ENCODE data around the gene GPBP1L1.

The GPBP1L1 gene

DNA sequence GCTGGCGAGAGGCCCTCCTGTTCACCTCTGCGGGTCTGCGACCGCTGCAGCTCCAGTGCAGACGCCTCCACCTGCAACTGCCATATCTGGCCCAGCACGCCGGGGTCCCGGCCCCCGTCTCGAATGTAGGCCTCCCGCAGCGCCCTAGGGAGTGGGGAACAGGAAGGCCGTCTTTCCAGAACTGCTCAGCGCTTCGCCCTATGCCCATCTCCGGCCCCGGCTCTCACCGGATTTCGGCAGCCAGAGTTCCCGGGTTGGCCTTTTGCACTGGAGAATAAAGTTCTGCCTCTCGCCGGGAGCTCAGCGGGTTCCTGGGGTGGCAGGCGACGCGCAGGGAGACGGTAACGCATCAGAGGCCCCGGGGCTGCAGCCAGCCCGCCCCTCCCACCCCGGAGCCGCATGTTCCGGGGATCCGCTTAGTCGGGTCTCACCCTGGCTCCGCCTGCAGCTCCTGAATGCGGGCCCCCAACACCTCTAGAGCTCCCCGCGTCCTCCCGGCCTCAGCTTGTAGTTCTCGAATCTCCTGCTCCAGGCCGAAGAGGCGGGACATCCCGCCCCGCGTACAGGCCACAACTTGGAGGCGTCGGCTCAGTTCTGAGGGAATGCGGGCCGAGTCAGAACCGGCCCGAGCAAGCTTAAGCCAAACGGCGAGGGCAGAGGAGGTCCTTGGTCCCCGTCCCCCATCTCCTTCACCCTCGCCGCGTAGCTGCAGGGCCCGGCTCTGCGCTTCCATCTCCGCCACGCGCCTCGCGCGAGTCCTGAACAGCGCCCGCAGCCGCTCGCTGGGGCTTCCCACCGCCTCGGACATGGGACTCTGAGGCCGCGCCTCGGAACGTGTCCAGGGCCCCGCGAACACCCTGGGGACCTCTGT lies 63.6 kb downstream of the GPBP1L1 start:
- H3K9me3 Mint-ChIP-seq: no peaks in the 10 kb centered on the region

DNA sequence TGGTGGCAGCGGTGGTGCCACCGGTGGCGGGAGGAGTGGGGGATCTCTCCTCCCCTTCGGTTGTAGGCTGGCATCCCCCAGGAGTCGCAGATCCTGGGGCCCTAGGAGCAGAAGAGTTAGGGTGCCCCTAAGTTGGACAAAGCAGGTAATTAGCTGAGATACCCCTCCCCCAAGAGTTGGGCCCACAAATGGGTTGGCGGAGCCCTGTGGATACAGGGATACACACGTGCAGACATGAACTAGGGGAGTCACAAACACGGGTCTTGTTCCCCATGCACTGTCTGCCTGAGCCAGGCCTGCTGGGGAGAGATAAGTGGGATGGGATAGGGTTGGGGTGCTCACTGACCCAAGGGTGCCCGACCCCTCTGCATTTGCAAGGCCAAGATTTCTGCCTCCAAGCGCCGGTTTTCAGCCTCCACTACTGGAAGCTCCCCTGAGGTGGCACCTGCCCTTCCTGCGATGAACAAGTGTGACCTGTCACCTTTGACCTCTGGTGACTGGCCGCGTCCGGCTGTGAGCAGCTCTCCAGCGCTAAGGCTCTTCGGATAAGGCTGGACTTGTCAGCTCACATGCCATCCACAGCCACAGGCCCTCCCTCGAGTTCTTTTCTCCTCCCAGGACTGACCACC lies 64.3 kb downstream of the GPBP1L1 start:
- Mint-ChIP-seq H3K27me3 (ENCODE audit: low read depth) (no peaks in the 10 kb centered on the region), H3K4me3 (no peak overlapping the region), H3K4me1 (no peaks in the 10 kb centered on the region), H3K36me3 (ENCODE audit: low read depth) (peaks cover 39% of the 10 kb centered on the region), H3K9me3 (no peaks in the 10 kb centered on the region), H3K27ac (no peak overlapping the region)
- TF ChIP-seq, protein P1, sequence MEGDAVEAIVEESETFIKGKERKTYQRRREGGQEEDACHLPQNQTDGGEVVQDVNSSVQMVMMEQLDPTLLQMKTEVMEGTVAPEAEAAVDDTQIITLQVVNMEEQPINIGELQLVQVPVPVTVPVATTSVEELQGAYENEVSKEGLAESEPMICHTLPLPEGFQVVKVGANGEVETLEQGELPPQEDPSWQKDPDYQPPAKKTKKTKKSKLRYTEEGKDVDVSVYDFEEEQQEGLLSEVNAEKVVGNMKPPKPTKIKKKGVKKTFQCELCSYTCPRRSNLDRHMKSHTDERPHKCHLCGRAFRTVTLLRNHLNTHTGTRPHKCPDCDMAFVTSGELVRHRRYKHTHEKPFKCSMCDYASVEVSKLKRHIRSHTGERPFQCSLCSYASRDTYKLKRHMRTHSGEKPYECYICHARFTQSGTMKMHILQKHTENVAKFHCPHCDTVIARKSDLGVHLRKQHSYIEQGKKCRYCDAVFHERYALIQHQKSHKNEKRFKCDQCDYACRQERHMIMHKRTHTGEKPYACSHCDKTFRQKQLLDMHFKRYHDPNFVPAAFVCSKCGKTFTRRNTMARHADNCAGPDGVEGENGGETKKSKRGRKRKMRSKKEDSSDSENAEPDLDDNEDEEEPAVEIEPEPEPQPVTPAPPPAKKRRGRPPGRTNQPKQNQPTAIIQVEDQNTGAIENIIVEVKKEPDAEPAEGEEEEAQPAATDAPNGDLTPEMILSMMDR (IDR thresholded peaks at IDR 0.05; ENCODE audit: unreplicated experiment in 3 of 3): no peak

More for the DNA sequence above, 63.6 kb downstream of the GPBP1L1 start:
- H3K4me3 Mint-ChIP-seq: no peak overlapping the region
- TF ChIP-seq, protein P1 (IDR thresholded peaks at IDR 0.05; ENCODE audit: unreplicated experiment in 3 of 3): no peak
- peaks cover 40% of the 10 kb centered on the region for H3K36me3 Mint-ChIP-seq (ENCODE audit: low read depth)
- no peaks in the 10 kb centered on the region for H3K4me1 Mint-ChIP-seq
- no peak overlapping the region for H3K27ac Mint-ChIP-seq
- no peaks in the 10 kb centered on the region for H3K27me3 Mint-ChIP-seq (ENCODE audit: low read depth)

DNA sequence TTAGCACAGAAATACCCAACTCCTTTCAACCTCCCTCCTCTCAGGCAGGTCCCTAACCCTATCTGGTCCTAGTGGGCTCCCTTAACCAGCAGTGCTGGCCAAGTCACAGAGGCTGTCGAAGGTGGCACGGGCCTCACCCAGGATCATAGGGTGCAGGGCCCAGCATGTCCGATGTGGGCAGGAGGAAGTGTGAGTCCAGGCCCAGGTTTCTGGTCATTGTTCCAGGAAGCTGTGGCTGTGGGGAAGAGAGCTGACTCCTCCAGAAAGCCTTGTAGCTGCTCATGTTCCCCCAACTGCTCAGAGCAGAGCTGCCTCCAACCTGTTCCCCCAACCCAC lies 64.9 kb downstream of the GPBP1L1 start:
- TF ChIP-seq, protein P1 (IDR thresholded peaks at IDR 0.05; ENCODE audit: unreplicated experiment in 3 of 3): no peak
- H3K27me3 Mint-ChIP-seq (ENCODE audit: low read depth): no peaks in the 10 kb centered on the region
- H3K36me3 Mint-ChIP-seq (ENCODE audit: low read depth): peaks cover 39% of the 10 kb centered on the region
- no peak overlapping the region for H3K4me3 Mint-ChIP-seq
- H3K9me3 Mint-ChIP-seq: no peaks in the 10 kb centered on the region
- H3K27ac Mint-ChIP-seq: no peak overlapping the region
- H3K4me1 Mint-ChIP-seq: no peaks in the 10 kb centered on the region

DNA sequence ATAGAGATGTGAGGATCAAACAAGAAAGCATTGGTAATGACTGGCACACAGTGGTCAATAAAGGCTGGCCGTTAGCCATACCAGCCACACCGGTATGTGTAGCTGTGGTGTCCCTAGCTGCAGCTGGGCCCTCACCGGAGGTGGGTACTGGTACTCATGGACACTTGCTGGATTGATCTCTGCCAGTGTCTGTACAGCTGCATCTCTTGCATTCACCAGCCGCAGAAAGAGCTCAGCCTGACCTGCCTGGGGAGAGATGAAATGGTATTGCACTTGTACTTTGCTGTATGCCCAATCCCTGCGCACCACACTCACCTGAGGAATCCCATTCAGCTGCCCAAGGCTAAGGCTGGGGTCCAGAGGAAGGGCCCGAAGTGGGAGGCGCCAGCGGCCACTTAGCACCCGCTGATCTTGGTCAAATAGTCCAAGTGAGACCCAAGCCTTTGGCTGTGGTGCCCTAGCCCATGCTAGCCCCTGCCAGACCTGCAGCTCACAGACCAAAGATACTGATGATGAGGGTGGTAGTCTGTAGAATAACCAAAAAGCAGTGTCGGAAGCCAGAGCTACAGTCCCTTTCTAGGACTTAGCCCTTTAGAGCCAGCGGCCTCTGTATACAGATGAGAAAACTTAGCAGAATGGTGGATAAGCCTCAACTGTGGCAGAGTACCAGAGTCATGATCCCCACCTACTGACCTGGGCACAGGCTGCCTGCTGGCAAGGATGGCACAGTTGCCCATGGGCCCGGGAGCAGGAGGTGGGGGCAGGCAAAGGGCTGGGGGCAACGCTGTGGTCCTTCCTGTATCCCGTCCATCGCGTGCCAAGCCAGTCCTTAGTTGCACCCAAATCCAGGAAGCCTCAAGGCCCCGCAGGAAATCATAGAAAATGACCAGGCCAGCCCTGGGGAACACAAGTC lies 65.5 kb downstream of the GPBP1L1 start:
- no peaks in the 10 kb centered on the region for H3K9me3 Mint-ChIP-seq
- no peaks in the 10 kb centered on the region for H3K27me3 Mint-ChIP-seq (ENCODE audit: low read depth)
- H3K4me3 Mint-ChIP-seq: no peak overlapping the region
- peaks cover 44% of the 10 kb centered on the region for H3K36me3 Mint-ChIP-seq (ENCODE audit: low read depth)
- no peaks in the 10 kb centered on the region for H3K4me1 Mint-ChIP-seq
- H3K27ac Mint-ChIP-seq: no peak overlapping the region
- TF ChIP-seq, protein P1 (IDR thresholded peaks at IDR 0.05; ENCODE audit: unreplicated experiment in 3 of 3): no peak

DNA sequence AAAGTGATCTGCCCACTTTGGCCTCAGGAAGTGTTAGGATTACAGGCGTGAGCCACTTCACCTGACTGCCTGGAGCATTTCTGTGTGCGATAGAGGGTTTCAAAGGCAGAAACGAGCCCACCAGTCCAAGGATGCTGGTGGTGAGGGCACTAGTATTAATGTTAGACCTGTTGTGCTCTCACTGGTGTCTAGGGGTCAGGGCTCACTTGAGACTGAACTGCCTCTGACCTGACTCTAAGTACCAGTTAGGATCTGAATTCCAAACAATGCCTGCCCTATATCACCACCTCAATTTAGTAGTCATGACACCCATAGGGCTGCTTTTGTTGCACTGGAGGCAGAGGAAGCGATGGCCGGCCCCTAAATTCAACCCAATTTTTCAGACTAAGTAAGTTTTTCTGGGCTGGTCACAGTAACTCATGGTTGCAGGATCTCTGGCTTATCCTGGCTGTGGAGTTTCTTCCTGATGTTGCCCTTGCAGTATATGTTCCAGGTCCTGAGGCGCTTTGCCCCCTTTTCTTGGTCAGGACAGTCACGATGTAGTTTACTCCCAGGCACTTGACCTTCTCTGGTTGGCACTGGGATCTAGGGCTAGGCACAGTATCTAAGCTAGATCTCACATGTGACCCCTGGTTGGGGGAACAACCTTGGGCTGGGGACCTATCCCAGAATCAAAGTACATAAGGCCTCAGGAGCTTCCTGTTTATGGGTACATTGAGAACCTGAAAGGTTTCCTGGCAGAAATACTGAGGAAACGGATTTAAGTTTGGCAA lies 67.0 kb downstream of the GPBP1L1 start:
- peak overlapping the region in 1 of 3 experiments; percentile 46 for H3K27ac Mint-ChIP-seq
- H3K9me3 Mint-ChIP-seq: no peaks in the 10 kb centered on the region
- no peak overlapping the region for H3K4me3 Mint-ChIP-seq
- TF ChIP-seq, protein P1 (IDR thresholded peaks at IDR 0.05; ENCODE audit: unreplicated experiment in 3 of 3): no peak
- peaks cover 52% of the 10 kb centered on the region for H3K36me3 Mint-ChIP-seq (ENCODE audit: low read depth)
- H3K4me1 Mint-ChIP-seq: no peaks in the 10 kb centered on the region
- no peaks in the 10 kb centered on the region for H3K27me3 Mint-ChIP-seq (ENCODE audit: low read depth)
